Stomach (tissue), 4 donors: ENCODE data around the gene PLCH1.

Experiments used
- EP300 ChIP-seq: sonication (generic); formaldehyde crosslinking; IDR thresholded peaks from one replicate; pipeline ENCODE4 v1.6.1; 2017; ENCODE audit warnings: antibody characterized with exemption
- POLR2A ChIP-seq, 4 donors: fragments of 450-650 bp; IDR thresholded peaks; one replicate each; pipeline ENCODE4 v1.6.1; 2016; ENCODE audit warnings: antibody characterized with exemption in 4 of 4, control low read depth in 2 of 4, mild to moderate bottlenecking in 1 of 4, moderate library complexity in 1 of 4
- TF ChIP-seq, protein P1 (sequence below), 7 experiments: fragments of 450-650 bp in 4 of 7; fragments of 200-600 bp in 3 of 7; sonication (generic) in 3 of 7; IDR thresholded peaks; one replicate each; pipeline ENCODE4 v1.5.1; 2016 to 2019; ENCODE audit warnings: antibody characterized with exemption in 7 of 7, control low read depth in 2 of 7, mild to moderate bottlenecking in 1 of 7

DNA sequence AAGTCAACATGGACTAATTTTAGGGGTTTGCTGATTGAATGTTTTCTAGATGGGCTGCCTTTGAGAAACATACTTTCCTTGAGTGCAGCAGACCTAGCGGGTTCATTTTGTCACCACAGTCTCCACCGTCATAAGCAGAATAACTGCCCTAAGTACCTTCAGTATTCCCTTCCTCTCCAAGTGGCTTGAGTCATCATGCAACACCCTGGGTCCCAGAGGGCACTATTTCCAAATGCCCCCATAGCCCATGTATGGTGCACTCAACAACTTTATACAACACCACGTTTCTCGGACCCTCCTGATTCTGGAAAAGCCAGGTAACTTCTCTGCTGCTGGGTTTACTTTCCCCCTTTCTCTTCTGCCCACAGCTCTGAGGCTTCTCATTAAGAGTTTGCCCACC lies 300.1 kb downstream of the PLCH1 start:
- TF ChIP-seq, protein P1, sequence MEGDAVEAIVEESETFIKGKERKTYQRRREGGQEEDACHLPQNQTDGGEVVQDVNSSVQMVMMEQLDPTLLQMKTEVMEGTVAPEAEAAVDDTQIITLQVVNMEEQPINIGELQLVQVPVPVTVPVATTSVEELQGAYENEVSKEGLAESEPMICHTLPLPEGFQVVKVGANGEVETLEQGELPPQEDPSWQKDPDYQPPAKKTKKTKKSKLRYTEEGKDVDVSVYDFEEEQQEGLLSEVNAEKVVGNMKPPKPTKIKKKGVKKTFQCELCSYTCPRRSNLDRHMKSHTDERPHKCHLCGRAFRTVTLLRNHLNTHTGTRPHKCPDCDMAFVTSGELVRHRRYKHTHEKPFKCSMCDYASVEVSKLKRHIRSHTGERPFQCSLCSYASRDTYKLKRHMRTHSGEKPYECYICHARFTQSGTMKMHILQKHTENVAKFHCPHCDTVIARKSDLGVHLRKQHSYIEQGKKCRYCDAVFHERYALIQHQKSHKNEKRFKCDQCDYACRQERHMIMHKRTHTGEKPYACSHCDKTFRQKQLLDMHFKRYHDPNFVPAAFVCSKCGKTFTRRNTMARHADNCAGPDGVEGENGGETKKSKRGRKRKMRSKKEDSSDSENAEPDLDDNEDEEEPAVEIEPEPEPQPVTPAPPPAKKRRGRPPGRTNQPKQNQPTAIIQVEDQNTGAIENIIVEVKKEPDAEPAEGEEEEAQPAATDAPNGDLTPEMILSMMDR (IDR thresholded peaks at IDR 0.05), result no peak
- TF ChIP-seq EP300 (no peak), POLR2A (IDR thresholded peaks at IDR 0.05) (no peak)
